ENCODE results near the gene TMEM186. TPM values are rescaled to one million over a fixed set of nuclear protein-coding genes. Genes with fewer than 3 reads are reported as not detected.

Gene TMEM186
- total RNA-seq, 2 donors from 2014 or later = 1.8 to 3.2 TPM

GRCh38 chr16:8775359-8775758 lies 22.1 kb downstream of the TMEM186 start:
- Histone ChIP-seq H3K4me3 (no peak overlapping the region), H3K9me3 (no peaks in the 10 kb centered on the region), H3K36me3 (peaks cover 4% of the 10 kb centered on the region), H3K4me1 (ENCODE audit: control insufficient read depth in 1 of 2, low read depth in 2 of 2) (no peaks in the 10 kb centered on the region), H3K27ac (no peak overlapping the region), H3K27me3 (replicated peaks; ENCODE audit: insufficient read depth) (no peaks in the 10 kb centered on the region)
- ATAC-seq (ENCODE audit: insufficient number of reproducible peaks, low FRiP score, low read depth) (no peak), DNase-seq (ENCODE audit: low spot score) (no peak)
- no peak for TF ChIP-seq CTCF (IDR thresholded peaks at IDR 0.05)

- no peaks in the 10 kb centered on the region for H3K27me3 ChIP-seq (replicated peaks; ENCODE audit: insufficient read depth)
- TF ChIP-seq CTCF (IDR thresholded peaks at IDR 0.05) = no peak
- ATAC-seq (ENCODE audit: insufficient number of reproducible peaks, low FRiP score, low read depth) (no peak), DNase-seq (ENCODE audit: low spot score) (no peak)
- peaks cover 4% of the 10 kb centered on the region for H3K36me3 ChIP-seq
- no peak overlapping the region for H3K4me3 ChIP-seq
- no peak overlapping the region for H3K27ac ChIP-seq
- H3K4me1 ChIP-seq (ENCODE audit: control insufficient read depth in 1 of 2, low read depth in 2 of 2) = no peaks in the 10 kb centered on the region
- H3K9me3 ChIP-seq = no peaks in the 10 kb centered on the region
Measured at GRCh38 chr16:8774208-8774607, 23.2 kb downstream of the TMEM186 start.

- ATAC-seq (ENCODE audit: insufficient number of reproducible peaks, low FRiP score, low read depth) = no peak
- peaks cover 4% of the 10 kb centered on the region for H3K36me3 ChIP-seq
Measured at GRCh38 chr16:8773537-8773936, 23.9 kb downstream of the TMEM186 start.

GRCh38 chr16:8768692-8769091 lies 28.7 kb downstream of the TMEM186 start:
- no peaks in the 10 kb centered on the region for H3K27me3 ChIP-seq (replicated peaks; ENCODE audit: insufficient read depth)
- peaks cover 6% of the 10 kb centered on the region for H3K36me3 ChIP-seq
- ATAC-seq (ENCODE audit: insufficient number of reproducible peaks, low FRiP score, low read depth) (no peak), DNase-seq (ENCODE audit: low spot score) (no peak)
- H3K4me3 ChIP-seq = no peak overlapping the region
- TF ChIP-seq CTCF (IDR thresholded peaks at IDR 0.05) = no peak
- no peak overlapping the region for H3K27ac ChIP-seq
- no peaks in the 10 kb centered on the region for H3K9me3 ChIP-seq
- H3K4me1 ChIP-seq (ENCODE audit: control insufficient read depth in 1 of 2, low read depth in 2 of 2) = no peaks in the 10 kb centered on the region

More at GRCh38 chr16:8773537-8773936, 23.9 kb downstream of the TMEM186 start:
- H3K27me3 ChIP-seq (replicated peaks; ENCODE audit: insufficient read depth) = no peaks in the 10 kb centered on the region
- no peak overlapping the region for H3K27ac ChIP-seq
- H3K4me1 ChIP-seq (ENCODE audit: control insufficient read depth in 1 of 2, low read depth in 2 of 2) = no peaks in the 10 kb centered on the region
- H3K4me3 ChIP-seq = no peak overlapping the region
- DNase-seq (ENCODE audit: low spot score) = no peak
- H3K9me3 ChIP-seq = no peaks in the 10 kb centered on the region
- no peak for TF ChIP-seq CTCF (IDR thresholded peaks at IDR 0.05)

- peaks cover 7% of the 10 kb centered on the region for H3K36me3 ChIP-seq
- ATAC-seq (ENCODE audit: insufficient number of reproducible peaks, low FRiP score, low read depth) (no peak), DNase-seq (ENCODE audit: low spot score) (no peak)
- H3K4me3 ChIP-seq = no peak overlapping the region
- no peak overlapping the region for H3K27ac ChIP-seq
- H3K27me3 ChIP-seq (replicated peaks; ENCODE audit: insufficient read depth) = no peaks in the 10 kb centered on the region
- TF ChIP-seq CTCF (IDR thresholded peaks at IDR 0.05) = no peak
- H3K4me1 ChIP-seq (ENCODE audit: control insufficient read depth in 1 of 2, low read depth in 2 of 2) = no peaks in the 10 kb centered on the region
- H3K9me3 ChIP-seq = no peaks in the 10 kb centered on the region
Measured at GRCh38 chr16:8768283-8768682, 29.2 kb downstream of the TMEM186 start.
